IPS DF 19.7 (cell line): Measurements from ENCODE around the gene CASK.

ENCODE experiments used
- DNase-seq: peaks from one replicate; pipeline ENCODE4 v3.0.0-alpha.2; 2013; ENCODE audit warnings: low read depth, low spot score

The CASK gene

GRCh38 chrX:41471786-41472185, 451.6 kb downstream of the CASK start:
- no peak for DNase-seq

- no peak for DNase-seq
Observed at GRCh38 chrX:41470706-41471105, 452.6 kb downstream of the CASK start.

- DNase-seq, result no peak
Observed at GRCh38 chrX:41468647-41469323, 454.6 kb downstream of the CASK start.
